PFSK-1 (cell line): ENCODE data around the gene PLS1.

Source experiments
- FOXP2 ChIP-seq: optimal IDR thresholded peaks from 2 replicates; pipeline ENCODE3; 2011; ENCODE audit warnings: borderline replicate concordance, control low read depth, inconsistent platforms; ENCODE audit not compliant: insufficient read depth; ENCODE audit errors: extremely low read length, extremely low read depth
- POLR2AphosphoS5 ChIP-seq: IDR thresholded peaks from 2 replicates; pipeline ENCODE4 v1.6.1; 2012; ENCODE audit warnings: low read depth, mild to moderate bottlenecking, control low read depth, low read length, moderate library complexity
- REST ChIP-seq, 2 experiments: IDR thresholded peaks; 2 replicates each; pipeline versions ENCODE4 v1.6.1 to v1.8.0; 2011 to 2012; ENCODE audit warnings: low read depth in 2 of 2, low read length in 2 of 2, control low read depth in 1 of 2, inconsistent platforms in 1 of 2, mild to moderate bottlenecking in 1 of 2, moderate library complexity in 1 of 2; ENCODE audit not compliant: insufficient read depth in 1 of 2
- SIN3A ChIP-seq: IDR thresholded peaks from 2 replicates; pipeline ENCODE4 v1.6.1; 2012; ENCODE audit warnings: mild to moderate bottlenecking, low read length, moderate library complexity, borderline replicate concordance; ENCODE audit not compliant: insufficient read depth
- TAF1 ChIP-seq: IDR thresholded peaks from 2 replicates; pipeline ENCODE4 v1.6.1; 2012; ENCODE audit warnings: low read length, control low read depth, borderline replicate concordance; ENCODE audit not compliant: insufficient read depth

Gene PLS1

GRCh38 chr3:142734834-142735233 lies 138.6 kb downstream of the PLS1 start:
- no peak for TF ChIP-seq FOXP2

- TF ChIP-seq FOXP2 (no peak), TAF1 (no peak), REST (IDR thresholded peaks at IDR 0.05; ENCODE audit: insufficient read depth in 1 of 2, low read depth in 2 of 2, low read length in 2 of 2) (no peak), POLR2AphosphoS5 (no peak), SIN3A (no peak)
Observed at GRCh38 chr3:142735462-142735861, 139.3 kb downstream of the PLS1 start.

DNA sequence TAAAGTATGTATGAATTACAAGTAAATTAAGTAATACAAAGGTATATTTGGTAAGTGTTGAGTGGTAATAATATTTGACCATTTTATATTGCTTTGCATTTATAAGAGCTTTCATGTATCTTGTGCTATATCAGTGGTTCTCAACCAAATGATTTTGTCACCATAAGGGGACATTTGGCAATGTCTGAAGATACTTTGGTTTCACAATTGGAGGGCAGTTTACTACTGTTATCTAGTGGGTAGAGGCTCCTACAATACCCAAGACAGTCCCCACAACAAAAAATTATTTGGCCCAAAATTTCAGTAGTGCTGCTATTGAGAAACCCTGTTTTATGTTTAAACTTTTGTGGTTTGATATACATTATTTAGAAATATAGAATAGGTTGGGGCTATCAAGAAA lies 142.2 kb downstream of the PLS1 start:
- TF ChIP-seq TAF1: no peak
- no peak for TF ChIP-seq SIN3A
- no peak for TF ChIP-seq FOXP2
- no peak for TF ChIP-seq REST (IDR thresholded peaks at IDR 0.05; ENCODE audit: insufficient read depth in 1 of 2, low read depth in 2 of 2, low read length in 2 of 2)
- TF ChIP-seq POLR2AphosphoS5: no peak

GRCh38 chr3:142746646-142747045 lies 150.5 kb downstream of the PLS1 start:
- no peak for TF ChIP-seq TAF1
- no peak for TF ChIP-seq REST (IDR thresholded peaks at IDR 0.05; ENCODE audit: insufficient read depth in 1 of 2, low read depth in 2 of 2, low read length in 2 of 2)
- TF ChIP-seq FOXP2: no peak

DNA sequence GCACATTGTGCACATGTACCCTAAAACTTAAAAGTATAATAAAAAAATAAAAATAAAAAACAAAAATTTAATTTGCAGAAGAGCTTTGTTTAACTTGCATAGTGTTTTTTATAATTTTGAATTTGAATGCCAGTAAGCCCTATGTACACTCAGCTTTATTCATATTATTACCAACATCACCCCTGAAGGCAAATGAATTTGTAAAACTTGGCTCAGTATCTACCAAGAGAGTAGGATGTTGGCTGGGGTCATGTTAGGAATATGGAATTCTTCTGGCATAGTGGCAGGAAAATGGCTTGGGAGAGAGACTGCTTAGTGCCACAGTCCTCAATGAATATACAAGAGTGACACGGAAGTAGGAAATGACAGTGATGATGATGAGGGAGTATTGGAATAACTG lies 158.3 kb downstream of the PLS1 start:
- TF ChIP-seq TAF1: no peak
- no peak for TF ChIP-seq POLR2AphosphoS5
- no peak for TF ChIP-seq FOXP2
- no peak for TF ChIP-seq REST (IDR thresholded peaks at IDR 0.05; ENCODE audit: insufficient read depth in 1 of 2, low read depth in 2 of 2, low read length in 2 of 2)
- TF ChIP-seq SIN3A: no peak
